Loucy (cell line): ENCODE measurements around the gene SEMA5A.

Experiments
- CTCF ChIP-seq: fragments of 200-600 bp; sonication (generic); conservative IDR thresholded peaks from 2 replicates; pipeline ENCODE4 v1.5.1; 2014; ENCODE audit warnings: mild to moderate bottlenecking, antibody characterized with exemption, low read length
- EZH2phosphoT487 ChIP-seq: fragments of 200-600 bp; IDR thresholded peaks from 2 replicates; pipeline ENCODE4 v1.6.1; 2018; ENCODE audit warnings: antibody characterized with exemption, mild to moderate bottlenecking, moderate library complexity, borderline replicate concordance

GRCh38 chr5:9057406-9058000, 488.4 kb downstream of the SEMA5A start:
- no peak for TF ChIP-seq CTCF
- TF ChIP-seq EZH2phosphoT487 = no peak
